SK-N-SH (cell line): Measurements from ENCODE around the gene ATP5F1D.

Source experiments
- CTCF ChIP-seq: fragments of 200-600 bp; sonication (generic); IDR thresholded peaks from 2 replicates; pipeline ENCODE4 v1.6.1; 2017; ENCODE audit warnings: antibody characterized with exemption, mild to moderate bottlenecking, moderate library complexity
- RAD21 ChIP-seq: IDR thresholded peaks from 2 replicates; pipeline ENCODE4 v1.6.1; 2012; ENCODE audit warnings: mild to moderate bottlenecking, low read length
- TEAD4 ChIP-seq: IDR thresholded peaks from 2 replicates; pipeline ENCODE4 v1.4.0; 2012; ENCODE audit warnings: mild to moderate bottlenecking, borderline replicate concordance; ENCODE audit not compliant: insufficient read depth
- USF2 ChIP-seq: fragments of 150-350 bp; IDR thresholded peaks from 2 replicates; pipeline ENCODE4 v1.6.1; 2017; ENCODE audit warnings: antibody characterized with exemption, low read length, low read depth, borderline replicate concordance
- YY1 ChIP-seq: IDR thresholded peaks from 2 replicates; pipeline ENCODE4 v1.4.0; 2012; ENCODE audit warnings: low read depth, mild to moderate bottlenecking

- TF ChIP-seq TEAD4 (no peak), USF2 (no peak), CTCF (peak; percentile 78), RAD21 (peak; percentile 75), YY1 (no peak)
These were observed 25.4 kb downstream of the ATP5F1D start for GRCh38 chr19:1266916-1267476.
